OCI-M2 (cell line): ENCODE results near the gene IGFBP7.
"Not testable (repeated sequence)": the region's sequence is repeated elsewhere in the genome, so short reads cannot be mapped to it uniquely, and the experiment has no call there.

ENCODE experiments used
- DNase-seq: peaks from one replicate; lab custom pipeline; 2025; ENCODE audit not compliant: unreplicated experiment; lab: John Stamatoyannopoulos, UW

Gene IGFBP7

GRCh38 chr4:57075367-57075766, 34.8 kb downstream of the IGFBP7 start:
- DNase-seq = no peak

GRCh38 chr4:57074744-57075143, 35.4 kb downstream of the IGFBP7 start:
- no peak for DNase-seq

- no peak for DNase-seq
These were observed 36.6 kb downstream of the IGFBP7 start for GRCh38 chr4:57073559-57073958.

- no peak for DNase-seq
These were observed 38.9 kb downstream of the IGFBP7 start for GRCh38 chr4:57071326-57071725.

DNA sequence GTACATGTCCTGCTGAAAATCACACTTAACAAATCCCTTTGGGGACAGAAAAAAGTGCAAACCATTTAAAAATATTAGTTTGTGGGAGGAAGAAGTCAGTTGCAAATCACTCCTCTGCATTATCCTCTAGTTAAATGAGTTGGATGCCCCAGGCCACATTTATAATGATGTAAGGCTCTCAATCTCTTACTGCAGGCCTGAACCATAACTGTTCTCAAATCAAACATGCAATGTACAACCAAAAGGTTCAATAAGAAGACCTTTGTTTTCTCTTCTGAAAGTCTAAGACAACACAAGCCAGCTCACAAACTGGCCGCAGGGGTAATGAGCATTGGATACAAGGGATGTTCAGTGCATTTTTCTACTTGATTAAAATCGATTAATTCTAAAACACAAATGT, 39.7 kb downstream of the IGFBP7 start:
- no peak for DNase-seq

DNA sequence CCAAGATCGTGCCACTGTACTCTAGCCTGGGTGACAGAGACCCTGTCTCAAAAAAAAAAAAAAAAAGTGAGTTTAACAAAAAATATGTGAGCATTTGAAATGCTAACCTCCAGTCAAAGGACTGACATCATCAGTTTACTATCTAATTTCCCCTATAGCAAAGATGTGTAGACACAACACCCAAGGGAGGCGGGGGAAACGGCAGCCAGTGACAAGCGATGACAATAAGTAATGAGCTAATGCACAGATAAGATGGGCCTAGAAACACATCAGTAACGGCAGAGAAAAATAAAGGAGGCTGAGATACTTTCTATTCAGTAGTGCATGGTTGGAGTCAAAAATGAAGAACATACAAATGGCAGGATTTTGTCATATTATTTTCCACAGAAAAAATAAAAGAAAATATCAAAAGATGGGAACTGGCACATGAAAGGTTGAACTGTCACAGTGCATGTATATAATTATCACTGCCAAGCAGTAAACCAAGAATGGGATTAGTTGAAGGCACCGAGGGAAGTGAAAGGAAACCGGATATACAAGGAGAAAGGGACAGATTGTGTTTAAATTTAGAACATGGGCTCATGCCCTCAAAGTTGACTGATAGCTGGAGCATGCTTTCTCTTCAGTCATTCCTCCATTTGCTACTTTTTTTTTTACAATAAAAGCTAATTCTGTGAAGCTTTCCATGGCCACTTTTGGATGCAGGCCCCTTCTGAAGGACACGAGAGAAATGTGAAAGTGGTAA, 41.8 kb downstream of the IGFBP7 start:
- no peak for DNase-seq

GRCh38 chr4:57065730-57066482, 44.3 kb downstream of the IGFBP7 start:
- DNase-seq = no peak

- DNase-seq = no peak
These were observed 45.1 kb downstream of the IGFBP7 start for GRCh38 chr4:57064811-57065711.

DNA sequence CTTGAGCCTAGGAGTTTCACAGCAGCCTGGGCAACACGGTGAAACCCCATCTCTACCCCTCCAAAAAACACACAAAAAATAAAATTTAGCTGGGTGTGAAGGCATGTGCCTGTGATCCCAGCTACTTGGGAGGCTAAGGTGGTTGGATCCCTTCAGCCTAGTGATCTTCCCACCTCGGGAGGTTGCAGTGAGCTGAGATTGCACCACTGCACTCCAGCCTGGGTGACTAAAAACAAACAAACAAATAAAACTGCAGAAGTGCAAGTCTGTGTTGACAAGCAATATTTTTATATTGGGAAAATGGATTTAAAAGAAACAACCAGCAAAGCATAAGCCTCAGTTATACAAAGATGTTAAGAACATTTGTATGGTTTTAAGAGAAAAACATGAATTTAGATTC, 46.1 kb downstream of the IGFBP7 start:
- no peak for DNase-seq

DNA sequence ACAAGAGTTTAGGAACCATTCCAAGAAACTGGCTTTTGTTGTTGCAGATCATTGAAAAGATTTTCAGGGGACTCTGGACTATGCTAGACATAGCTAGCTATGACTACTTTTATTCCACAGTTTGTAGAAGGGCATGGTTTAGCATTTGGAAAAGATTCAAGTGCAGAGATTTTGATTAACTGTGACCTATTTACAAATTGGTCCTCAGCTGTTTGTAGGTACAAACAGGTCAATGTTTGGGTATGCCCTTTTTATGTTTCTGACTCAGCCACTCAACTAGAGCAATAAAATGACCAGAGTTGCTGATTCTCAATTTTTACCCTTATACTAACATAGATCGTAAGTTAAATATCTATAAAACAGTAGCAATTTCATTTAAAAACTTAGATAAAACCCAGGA, 46.7 kb downstream of the IGFBP7 start:
- no peak for DNase-seq

GRCh38 chr4:57061395-57061794, 48.8 kb downstream of the IGFBP7 start:
- DNase-seq = no peak

GRCh38 chr4:57060717-57061067, 49.5 kb downstream of the IGFBP7 start:
- DNase-seq = not testable (repeated sequence)

DNA sequence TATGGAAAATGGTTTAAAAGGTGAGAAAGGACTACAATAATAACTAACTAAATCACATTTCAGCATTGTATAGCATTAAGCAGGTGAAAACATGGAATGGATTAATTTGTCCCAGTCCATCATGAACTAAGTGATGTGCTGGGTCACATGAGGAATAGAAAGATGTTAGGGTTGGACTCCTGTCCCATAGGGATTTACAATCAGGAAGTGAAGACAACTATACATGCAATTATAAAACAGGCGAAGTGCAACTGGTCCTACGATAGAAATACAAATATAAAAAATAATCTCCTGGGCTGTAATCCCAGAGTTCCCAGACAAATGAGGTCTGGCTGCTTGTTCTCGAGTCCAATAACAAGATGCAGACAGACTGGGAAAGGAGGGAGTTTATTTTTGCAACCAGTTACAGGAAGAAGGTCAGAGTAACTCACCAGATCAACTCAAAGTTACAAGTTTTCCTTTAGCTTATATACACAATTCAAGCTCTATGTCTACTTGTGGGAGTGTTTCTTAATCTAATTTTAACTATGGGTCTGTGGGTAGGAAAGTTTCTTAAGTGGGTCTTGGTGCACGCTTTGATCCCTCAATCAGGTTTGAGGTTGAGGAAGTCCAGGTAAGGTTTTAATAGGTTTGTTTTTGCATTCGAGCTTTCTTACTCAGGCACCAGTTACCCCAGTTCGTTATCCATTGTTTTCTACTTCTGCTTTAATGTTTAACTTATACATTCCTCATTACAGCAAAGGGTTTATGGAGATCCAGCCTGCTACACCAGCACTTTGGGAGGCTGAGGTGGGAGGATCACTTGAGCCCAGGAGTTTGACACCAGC, 50.1 kb downstream of the IGFBP7 start:
- DNase-seq = no peak

- DNase-seq = no peak
These were observed 54.3 kb downstream of the IGFBP7 start for GRCh38 chr4:57055886-57056285.

GRCh38 chr4:57053508-57053907, 56.7 kb downstream of the IGFBP7 start:
- DNase-seq = no peak

DNA sequence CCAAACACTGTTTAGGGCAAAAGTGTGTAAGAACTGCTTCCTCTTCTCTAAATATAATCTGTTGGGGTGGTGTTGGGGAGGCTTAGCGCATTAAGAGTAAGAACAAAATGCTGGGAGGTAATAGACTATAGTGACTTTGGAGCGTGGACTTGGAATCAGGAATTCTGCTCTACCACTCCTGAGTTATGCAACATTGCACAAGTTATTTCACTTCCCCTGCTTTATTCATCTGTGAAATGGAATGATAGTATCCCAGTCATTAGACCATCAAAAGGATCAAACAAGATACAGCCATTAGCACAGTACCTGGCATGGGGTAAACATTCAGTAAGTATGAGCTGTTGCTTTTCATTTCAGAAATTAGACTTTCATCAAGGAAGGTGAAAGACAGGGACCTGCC, 58.7 kb downstream of the IGFBP7 start:
- DNase-seq = no peak

- no peak for DNase-seq
These were observed 59.1 kb downstream of the IGFBP7 start for GRCh38 chr4:57051095-57051494.

DNA sequence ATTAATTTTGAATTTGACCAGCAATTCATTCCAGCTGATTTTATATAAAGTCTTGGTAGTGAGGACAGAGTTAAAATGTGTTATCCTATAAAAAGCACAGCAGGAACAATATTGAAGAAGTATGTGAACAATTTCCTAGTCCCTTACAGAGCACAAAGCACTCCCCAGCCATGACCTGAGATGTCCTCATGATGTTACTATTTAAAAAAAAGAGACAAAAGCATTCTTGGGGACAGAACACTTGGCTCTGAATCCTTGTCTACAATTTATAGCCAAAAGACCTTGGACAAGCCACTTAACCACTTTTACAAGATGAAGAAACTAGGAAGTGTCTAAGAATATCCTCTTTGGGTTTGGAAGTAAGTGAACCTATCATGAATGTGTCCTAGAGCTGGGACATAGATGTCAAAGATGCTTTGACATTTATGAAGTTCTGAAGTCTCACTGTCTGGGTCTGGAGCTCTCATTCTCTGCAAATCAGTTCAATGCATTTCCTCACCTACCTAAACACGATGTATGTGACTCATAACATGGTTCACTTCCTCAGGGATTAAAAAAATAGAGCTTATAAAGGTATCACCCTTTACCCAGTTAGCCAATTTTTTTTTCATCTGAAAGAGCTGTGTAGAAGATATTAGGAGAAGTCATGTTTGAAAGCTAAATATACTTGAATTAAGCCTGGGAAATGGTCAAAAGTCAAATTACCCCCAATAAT, 61.4 kb downstream of the IGFBP7 start:
- no peak for DNase-seq

DNA sequence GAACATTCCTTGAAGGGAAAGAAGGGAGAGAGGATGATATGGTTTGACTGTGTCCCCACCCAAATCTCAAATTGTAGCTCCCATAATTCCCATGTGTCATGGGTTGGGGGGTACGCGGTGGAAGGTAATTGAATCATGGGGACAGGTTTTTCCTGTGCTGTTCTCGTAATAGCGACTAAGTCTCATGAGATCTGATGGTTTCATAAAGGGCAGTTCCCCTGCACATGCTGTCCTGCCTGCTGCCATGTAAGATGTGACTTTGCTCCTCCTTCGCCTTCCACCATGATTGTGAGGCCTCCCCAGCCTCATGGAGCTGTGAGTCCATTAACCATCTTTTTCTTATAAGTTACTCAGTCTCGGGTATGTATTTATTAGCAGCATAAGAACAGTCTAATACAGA, 63.1 kb downstream of the IGFBP7 start:
- not testable (repeated sequence) for DNase-seq

- no peak for DNase-seq
These were observed 65.2 kb downstream of the IGFBP7 start for GRCh38 chr4:57044996-57045395.
